HG02642 (cell line): ENCODE measurements around the gene FLRT1.
"Not testable (repeated sequence)": the region's sequence is repeated elsewhere in the genome, so short reads cannot be mapped to it uniquely, and the experiment has no call there.

Source experiments
- ATAC-seq: cut with Tn5 transposase; IDR thresholded peaks from one replicate; pipeline ENCODE4 v1.9.1; 2021; ENCODE audit warnings: mild to moderate bottlenecking; ENCODE audit not compliant: unreplicated experiment, poor library complexity

FLRT1 gene

DNA sequence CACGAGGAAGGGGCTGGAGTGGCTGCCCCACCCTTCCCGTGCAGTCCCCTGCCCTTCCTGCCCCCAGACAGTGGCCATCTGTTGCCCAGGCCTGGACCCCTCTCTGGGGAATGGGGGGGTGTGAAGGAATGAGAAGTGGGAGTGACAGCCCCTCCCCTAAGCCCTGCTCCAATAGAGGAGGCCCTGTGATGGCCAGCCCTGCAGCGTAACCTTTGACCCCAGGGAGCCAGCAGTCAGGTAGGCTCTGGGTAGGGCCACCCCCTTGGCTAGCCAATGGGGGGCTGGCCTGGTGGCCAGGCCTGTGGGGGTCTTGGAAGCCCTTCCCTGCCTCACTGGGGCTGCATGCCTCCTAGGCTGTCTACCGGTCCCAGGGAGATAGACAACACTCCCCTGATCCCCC, 6.6 kb downstream of the FLRT1 start:
- no peak for ATAC-seq

DNA sequence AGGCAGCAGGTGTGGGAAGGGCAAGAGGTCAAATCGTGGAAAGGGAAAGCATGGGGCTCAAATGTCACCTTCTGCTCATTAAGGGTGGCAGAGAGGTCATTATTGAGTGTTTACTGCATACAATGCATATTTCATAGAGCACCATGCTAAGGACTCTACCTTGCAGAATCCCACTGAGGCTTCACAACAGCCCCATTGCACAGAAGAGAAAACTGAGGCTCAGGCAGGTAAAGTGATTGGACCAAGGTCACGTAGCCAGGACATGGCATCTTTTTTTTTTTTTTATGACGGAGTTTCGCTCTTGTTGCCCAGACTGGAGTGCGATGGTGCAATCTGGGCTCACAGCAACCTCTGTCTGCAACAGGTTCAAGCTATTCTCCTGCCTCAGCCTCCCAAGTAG, 7.8 kb downstream of the FLRT1 start:
- ATAC-seq, result no peak

DNA sequence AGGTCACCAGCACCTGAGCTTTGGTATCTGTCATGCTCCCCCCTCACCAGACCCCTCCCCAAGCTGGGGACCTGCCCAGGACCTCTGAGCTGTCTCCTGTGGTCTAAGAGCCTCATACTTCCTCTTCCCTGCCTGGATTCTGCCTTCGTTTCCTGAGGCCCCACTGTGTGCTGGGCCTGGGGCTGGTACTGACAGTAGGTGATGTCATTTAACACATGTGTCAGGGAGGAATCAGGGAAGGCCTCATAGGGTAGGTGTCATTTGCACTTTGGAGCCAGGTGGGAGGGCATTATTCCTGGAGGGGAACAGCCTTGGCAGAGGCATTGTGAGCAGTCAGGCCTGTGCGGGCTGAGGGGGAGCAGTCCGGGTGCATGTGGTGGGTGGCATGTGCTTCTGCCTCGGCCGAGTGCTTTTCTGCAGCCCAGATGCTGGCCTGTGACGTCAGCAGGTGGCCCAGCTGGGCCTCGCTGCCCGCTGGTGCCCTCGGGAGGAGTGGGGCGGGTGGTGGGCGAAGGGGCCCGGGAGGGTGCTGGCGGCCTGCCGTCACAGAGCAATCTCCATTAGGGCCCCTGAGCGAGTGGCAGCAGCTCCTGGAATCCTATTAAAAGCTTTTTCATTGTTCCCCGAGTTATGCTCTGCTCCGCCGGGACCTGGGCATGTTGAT, 9.1 kb downstream of the FLRT1 start:
- no peak for ATAC-seq

DNA sequence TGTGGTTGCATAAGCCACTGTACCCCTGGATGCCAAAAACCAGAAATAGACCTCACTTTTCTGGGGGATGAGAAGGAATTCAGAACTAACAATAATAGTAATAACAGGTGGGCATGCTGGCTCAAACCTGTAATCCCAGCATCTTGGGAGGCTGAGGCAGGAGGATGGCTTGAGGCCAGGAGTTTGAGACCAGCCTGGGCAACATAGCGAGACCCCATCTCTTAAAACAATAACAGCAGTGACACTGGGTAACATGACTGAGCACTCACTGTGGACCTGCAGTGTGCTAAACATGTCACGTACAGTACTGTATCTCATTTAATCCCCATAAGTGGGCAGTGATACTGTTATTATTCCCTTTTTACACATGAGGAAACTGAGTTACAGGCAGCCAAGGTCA, 10.0 kb downstream of the FLRT1 start:
- no peak for ATAC-seq

- ATAC-seq, result not testable (repeated sequence)
Measured at GRCh38 chr11:64047373-64047772, 11.6 kb downstream of the FLRT1 start.

GRCh38 chr11:64048042-64048854, 12.5 kb downstream of the FLRT1 start:
- ATAC-seq, result no peak

- no peak for ATAC-seq
Measured at GRCh38 chr11:64049509-64049908, 13.8 kb downstream of the FLRT1 start.

DNA sequence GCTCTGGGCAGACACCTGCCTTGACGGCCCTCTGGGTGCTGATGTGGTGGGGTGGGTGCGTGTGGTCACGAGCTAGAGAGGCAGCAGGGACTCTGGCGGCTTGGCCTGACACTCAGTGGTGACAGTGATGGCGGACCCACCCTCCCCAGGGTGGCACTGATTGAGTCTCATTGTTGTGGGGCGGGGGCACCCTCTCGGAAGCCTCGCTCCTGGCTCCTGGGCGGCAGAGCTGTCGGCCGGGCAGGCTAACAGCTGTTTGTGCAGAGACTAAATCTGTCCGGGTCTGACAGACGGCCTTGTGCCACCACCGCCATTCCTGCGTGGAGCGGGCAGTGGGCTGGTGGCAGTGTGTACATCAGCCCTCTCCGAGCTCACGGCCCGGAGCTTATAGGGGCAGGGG, 15.6 kb downstream of the FLRT1 start:
- ATAC-seq, result no peak

GRCh38 chr11:64052436-64052835, 16.7 kb downstream of the FLRT1 start:
- no peak for ATAC-seq

GRCh38 chr11:64052938-64053622, 17.3 kb downstream of the FLRT1 start:
- ATAC-seq, result no peak

- no peak for ATAC-seq
Measured at GRCh38 chr11:64053699-64054098, 18.0 kb downstream of the FLRT1 start.

DNA sequence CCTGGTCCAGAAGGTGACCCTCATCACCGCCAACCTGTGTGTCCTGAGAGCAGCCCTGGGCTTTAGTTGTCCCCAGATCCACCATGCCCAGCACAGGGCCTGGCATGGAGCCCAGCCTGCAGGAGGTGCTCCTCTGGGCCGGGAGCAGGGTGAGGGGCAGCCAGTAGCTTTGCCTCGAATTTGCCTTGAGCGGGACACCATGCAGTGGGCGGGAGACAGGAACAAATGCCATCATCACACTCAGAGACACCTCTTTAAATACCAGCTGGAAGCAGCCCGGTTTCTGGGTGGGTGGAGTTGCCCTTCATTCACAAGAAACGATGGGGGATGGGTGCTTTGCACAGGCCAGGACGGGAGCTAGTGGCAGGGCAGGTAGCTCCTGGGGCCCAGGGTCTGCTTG, 19.3 kb downstream of the FLRT1 start:
- no peak for ATAC-seq

DNA sequence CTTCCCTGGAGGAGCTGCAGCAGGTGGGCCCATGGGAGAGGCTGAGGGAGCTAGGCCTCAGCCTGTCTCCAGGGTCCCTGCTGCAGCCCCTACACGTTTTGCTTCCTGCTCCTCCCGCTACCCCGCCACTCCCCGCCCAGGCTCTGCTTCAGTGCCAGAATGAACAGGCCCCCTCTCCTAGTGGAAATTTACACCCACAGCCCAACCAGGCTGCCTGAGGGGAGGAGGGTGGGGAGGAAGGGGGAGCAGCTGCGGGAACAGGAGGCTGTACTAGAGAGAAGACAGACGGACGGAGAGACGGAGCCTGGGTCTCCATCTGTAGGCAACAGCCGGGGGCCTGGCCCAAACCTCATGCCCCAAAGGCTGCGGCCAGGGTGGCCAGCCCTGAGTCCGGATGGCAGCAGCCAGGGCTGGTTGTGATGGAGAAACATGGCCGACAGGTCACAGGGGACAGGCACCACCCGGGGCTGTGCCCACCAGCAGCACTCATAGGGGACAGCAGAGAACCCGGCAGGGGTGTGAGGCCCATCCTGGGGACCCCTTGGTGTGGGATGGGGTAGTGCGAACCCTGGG, 20.6 kb downstream of the FLRT1 start:
- ATAC-seq, result no peak

GRCh38 chr11:64056861-64057260, 21.1 kb downstream of the FLRT1 start:
- no peak for ATAC-seq

GRCh38 chr11:64057890-64058289, 22.2 kb downstream of the FLRT1 start:
- ATAC-seq, result no peak

DNA sequence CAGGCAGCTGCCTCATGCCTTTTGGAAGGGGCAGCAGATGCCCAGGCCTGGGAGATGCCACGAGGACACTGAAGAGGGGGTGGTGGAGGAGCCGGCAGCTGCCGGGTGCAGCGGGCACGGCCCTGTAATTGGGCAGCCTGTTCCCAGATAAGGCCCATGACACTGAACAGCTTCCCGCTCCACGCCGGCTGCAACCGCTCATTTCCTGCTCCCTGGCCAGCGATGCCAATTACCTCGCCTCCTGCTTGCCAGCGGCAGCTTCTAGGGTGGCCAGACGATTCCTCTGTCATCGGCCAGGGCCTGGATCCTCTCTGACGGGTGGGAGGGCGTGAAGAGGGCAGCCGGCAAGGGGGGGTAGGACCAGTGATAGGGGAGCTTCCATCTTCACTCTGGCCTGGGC, 22.8 kb downstream of the FLRT1 start:
- no peak for ATAC-seq

- ATAC-seq, result no peak
Measured at GRCh38 chr11:64059339-64060140, 23.8 kb downstream of the FLRT1 start.

GRCh38 chr11:64060263-64060860, 24.6 kb downstream of the FLRT1 start:
- no peak for ATAC-seq

GRCh38 chr11:64060861-64061444, 25.2 kb downstream of the FLRT1 start:
- peak; percentile 47 for ATAC-seq
